Activated gamma-delta T cell treated with Interleukin-2 at 50 U/mL for 16 hours (primary cell): Measurements from ENCODE around the gene STEAP1B.
"Not testable (repeated sequence)": the region's sequence is repeated elsewhere in the genome, so short reads cannot be mapped to it uniquely, and the experiment has no call there.

Source experiments
- DNase-seq: peaks from one replicate; pipeline ENCODE4 v3.0.0-alpha.2; 2020

STEAP1B gene

DNA sequence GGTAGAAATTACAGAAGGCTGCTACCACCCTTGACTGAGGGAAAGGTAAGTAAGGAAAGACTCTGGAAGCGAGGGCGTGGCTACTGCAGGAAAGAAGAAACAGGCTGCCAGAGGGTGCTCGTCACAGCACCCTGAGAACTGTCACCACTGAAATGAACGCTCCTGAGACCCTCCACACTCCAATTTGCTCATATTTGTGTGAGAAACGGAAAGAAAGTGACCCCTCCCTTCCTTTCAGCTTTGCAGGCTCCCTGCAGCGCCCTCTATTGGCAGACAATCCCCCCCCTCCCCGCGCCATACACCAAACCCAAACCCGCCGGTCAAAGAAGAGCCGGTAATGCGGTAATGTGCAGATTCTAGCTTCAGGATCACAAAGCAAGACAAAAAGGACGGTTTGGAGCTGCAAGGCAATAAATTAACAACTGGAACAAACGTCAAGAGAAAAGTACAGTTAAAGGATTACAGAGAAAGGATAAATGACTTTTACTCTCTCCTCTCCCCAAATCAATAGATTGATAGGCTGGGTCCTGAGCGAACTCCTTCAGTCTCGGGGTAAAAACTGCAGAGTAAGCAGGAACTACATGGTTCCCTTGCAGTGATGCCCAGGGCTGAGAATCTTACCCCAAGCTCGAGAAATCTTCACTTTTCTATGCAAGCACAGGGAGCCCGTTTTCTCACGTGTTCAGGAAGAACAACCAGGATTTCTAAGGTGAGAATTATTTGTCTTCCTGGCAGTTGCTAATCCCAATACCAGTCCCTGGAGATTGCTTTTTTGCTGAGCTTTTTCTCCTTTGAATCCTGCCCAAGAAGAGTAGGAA lies 47.6 kb downstream of the STEAP1B start:
- peak; percentile 38 for DNase-seq

DNA sequence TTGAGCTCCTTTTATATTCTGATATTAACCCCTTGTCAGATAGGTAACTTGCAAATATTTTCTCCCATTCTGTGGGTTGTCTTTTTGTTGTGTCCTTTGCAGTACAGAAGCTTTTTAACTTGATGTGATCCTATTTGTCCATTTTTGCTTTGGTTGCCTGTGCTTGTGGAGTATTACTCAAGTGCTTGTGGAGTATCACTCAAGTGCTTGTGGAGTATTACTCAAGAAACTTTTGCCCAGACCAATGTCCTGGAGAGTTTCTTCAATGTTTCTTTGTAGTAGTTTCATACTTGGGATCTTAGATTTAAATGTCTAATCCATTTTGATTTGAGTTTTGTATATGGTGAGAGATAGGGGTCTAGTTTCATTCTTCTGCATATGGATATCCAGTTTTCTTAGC lies 50.0 kb downstream of the STEAP1B start:
- DNase-seq: not testable (repeated sequence)

DNA sequence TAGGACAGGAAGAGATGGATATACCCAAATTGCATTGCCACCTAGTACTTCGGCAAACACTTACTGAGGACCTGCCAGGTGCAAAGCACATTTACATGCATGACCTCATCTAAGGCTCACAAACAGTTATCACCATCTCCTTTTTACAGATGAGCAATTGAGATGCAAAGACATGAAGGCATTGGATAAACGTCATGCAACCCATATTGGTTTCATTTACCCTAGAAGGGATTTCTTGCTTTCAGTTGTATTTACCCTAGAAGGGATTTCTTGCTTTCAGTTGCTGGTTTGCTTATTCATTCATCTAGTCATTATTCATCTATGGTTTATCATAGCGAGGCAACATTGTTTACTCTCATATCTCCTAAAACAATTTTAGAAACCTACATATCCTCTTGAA lies 52.2 kb downstream of the STEAP1B start:
- no peak for DNase-seq

DNA sequence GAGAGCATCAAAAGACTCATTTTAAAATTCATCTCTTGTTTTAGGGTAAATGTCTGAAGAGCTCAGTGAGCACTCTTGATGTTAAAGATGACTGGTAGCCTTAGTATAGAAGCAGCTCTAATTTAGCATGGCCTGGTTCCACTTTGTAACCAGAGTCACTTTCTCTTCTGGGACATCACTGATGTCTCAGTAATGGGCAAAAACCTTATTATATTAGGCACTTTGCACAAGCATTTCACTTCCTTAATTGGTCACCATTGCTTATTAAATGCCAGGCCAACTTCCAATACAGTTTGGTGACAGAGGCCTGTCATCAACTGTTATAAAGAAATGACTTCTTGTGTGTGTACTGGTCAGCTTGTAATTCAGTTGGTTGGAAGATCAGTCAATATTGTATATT lies 53.0 kb downstream of the STEAP1B start:
- DNase-seq: no peak

DNA sequence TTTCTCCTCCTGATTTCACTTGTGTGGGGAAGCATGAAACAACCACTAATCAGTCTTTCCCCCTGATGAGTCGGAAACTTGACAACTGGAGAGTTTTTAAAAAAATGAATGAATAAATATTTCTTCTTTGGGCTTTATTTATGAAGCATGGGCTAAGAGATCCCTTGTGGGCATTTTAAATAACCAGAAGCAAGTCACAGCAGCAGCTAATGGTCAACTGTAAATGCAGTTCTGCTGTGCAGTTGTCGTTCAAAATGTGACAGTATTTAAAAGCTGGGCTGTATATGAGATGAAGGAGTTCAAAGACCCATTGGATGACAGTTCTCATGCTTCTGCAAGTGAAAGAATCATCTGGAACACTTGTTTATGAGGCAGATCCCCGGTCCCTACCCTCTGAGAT lies 54.1 kb downstream of the STEAP1B start:
- no peak for DNase-seq

DNA sequence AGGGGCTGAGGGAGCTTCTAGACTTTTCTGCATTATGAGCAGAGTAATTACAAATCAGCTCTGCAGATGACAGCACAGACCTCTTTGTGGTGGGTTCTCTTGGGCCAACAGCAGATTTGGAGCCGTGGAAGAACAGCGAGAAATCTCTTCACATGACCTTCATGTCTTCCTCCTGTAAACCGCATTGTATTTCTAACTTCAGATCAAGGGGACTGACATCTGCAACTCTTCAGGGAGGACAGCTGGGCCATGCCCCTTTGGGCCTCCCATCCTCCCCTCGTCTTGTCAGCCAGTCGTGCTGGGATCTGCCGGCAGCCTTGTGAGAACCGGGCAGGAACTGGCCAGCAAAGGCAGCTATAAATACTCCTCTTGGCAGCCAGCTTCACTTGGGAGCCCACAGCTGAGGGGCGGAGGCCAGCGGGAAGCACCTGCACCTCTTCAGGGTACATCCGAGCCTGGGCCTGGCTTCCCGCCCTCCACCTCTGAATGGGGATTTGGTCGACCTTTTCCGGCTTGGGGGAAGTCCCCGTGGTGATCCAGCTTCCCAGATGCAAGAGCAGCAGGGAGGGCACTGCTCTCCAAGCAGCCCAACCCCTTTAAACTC lies 54.7 kb downstream of the STEAP1B start:
- DNase-seq: no peak

DNA sequence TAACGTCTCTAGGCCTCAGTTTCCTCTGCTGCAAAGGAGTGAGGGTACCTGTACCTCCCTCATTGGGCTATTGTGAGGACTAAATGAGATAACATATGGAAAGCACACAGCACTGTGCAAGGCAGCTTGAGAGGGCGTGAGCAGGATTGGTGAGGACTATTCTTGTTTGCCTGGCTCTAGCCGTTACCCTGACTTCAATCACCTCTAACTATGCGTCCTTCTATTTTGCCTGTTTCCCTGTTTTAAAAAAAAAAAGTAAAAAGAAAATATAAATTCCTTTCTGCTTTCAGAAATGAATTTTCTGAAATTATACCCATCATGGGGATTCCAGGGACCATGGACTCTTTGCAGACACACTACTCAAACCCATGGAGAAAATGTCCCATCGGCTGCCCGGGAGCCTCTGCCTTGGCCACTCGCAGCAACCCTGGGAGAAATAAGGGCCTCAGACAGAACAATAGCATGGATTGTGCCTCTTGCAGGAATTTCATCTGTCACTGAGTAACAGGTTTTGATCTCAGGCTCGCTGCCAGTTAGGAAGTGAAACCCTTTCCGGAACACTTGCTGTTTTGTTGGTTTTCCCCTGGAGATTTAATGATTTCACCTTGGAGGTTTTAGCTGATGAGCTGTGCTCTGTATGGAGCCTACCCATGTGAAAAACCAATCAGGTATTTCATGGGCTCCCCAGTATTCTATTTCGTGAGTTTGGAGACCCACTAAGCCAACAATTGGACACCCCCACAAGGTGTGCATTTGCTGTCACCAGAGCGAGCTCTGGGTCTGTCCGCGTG lies 55.6 kb downstream of the STEAP1B start:
- DNase-seq: no peak

DNA sequence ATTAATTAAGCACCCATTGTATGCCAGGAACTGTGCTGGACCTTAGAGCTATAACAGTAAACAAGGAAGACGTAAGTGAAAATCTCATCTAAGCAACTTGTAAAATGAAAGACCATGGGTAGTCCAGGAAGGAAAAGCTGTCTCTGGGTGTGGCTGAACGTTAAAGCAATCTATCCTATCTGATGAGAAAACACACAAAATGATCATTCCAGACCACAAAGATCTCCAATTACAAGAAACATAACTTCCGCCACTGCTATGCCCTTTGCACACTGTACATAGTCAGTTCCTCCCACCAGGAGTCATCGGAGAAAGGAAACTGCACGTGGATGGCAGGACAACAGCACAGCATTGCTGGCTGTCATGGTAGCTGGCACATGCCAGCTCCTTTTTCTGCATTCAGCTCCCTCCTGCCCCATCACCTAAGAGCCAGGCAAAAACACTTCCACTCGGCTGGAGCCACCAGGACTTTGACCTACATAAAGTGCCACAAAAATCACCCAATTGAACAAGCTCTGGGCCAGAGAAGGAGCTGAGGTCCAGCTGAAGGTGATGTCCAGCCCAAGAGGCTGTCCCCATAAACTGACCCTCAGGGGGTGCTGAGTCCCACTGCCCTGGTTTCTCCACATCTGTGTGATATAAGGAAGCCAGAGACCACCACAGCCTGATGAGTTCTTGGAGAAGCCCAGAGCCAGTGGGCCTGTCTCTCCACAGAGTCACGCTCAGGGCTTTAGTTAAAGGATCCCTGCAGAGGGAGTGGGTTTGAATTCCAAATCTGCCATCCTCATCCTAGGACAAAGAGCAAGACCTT lies 56.4 kb downstream of the STEAP1B start:
- DNase-seq: no peak

DNA sequence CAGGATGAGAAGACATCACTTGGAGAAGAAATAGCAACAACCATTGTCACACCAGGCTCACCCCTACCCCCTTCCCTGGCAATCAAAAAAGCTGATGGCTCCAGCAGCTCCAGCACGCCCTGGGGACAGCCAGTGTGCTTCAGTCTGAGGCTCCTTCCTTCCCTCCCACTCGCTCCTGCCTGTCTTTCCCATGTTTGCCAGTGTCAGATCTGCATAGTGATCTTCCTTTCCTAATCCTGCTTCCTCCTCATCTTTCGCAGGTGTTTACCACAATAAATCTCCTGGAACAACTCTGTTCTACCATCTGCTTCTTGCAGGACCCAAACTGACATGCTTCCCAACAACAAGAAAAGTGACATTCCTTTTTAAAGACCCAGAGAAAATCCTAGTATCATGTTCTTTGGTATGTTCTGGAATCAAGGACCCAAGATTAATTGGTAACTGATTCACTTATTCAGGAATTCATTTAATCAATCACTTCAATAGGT lies 57.1 kb downstream of the STEAP1B start:
- no peak for DNase-seq

DNA sequence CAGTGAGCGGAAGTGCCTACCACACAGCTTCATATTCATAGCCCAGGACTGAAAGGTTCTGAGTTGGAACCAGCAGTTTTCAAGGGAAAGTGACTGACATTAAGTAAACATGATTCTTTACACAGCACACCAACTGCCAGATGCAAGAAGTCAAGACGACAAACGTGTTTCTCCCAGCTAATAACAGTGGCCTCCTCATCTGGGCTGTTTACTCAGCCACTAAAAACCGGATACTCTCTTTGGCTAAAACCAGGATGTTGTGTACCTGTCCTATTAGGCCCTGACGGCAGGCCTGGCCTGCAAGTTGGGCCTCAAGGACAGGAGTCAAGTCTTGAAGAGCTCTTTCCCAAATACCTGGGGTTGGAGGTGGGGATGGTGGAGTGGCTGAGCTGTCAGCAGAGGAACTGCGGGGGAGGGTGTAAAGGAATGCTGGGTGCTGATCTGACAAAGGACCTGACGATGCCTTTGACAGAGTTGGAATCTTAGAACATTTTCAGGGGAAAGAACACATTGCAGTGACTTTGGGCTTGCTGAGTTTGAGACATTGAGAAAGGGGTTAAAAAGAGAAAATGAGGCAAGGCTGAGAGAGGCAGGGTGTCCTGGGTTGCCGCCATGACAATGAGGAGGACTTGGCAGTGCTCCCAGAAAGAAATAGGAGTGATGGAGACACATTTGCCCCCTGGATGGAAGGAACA lies 57.7 kb downstream of the STEAP1B start:
- no peak for DNase-seq

DNA sequence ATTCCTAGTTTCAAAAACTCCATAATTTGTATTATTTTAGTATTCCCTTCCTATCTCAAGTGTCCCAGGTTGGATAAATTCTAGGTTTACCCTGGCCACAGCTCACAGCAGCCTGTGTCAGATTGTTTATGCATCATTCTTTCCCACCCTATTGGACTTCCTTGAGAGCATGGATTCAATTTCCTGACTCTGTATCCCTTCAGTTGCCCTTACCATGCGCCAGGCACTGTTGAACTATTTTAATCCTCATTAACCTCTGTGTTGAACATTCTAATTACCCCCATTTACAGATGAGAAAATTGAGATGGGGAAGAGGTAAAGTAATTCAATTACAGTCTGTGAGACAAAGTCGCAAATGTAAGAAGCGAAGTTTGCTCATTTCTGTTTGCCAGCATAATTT lies 58.8 kb downstream of the STEAP1B start:
- DNase-seq: no peak

DNA sequence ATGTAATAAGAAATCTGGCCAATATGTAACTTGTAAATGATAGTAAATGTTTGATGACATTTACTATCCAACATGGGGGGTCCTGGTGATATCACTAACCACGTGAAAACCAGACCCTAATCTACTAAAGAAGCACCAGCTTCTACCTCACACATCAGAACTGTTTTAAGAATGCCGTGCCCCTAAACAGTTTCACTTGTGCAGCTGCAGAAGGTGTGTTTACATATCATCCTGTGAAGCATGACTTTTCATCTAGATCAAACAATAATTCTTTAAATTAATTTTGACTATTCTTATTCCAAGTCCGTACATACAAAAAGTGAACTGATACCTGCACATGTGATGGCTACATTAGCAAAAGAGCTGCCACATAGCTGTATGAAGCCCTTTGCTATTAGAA lies 61.0 kb downstream of the STEAP1B start:
- no peak for DNase-seq

DNA sequence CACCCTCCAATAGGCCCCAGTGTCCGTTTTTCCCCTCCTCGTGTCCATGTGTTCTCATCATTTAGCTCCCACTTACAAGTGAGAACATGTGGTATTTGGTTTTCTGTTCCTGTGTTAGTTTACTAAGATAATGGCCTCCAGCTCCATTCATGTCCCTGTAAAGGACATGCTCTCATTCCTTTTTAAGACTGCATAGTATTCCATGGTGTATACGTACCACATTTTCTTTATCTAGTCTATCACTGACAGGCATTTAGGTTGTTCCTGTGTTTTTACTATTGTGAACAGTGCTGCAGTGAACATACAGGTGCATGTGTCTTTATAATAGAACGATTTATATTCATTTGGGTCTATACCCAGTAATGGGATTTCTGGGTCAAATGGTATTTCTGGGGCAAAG lies 63.4 kb downstream of the STEAP1B start:
- not testable (repeated sequence) for DNase-seq

DNA sequence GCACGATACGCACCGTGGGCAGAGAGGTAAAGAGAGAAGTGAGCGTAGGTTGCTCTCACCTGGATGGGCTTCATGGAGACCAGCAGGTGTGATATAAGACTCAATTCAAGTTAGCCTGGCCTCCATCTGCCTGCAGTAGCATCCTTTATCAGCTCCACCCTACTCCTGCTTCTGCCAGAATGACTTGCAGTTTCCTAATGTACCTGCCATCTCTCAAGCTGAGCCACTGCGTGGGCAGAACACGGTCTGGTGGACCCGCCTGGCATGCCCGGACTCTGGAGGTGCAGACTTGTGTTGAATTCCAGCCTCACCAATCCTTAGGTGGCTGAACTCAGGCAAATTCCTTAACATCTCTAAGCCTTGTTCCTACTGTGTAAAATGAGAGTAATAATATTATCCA lies 64.3 kb downstream of the STEAP1B start:
- DNase-seq: no peak

DNA sequence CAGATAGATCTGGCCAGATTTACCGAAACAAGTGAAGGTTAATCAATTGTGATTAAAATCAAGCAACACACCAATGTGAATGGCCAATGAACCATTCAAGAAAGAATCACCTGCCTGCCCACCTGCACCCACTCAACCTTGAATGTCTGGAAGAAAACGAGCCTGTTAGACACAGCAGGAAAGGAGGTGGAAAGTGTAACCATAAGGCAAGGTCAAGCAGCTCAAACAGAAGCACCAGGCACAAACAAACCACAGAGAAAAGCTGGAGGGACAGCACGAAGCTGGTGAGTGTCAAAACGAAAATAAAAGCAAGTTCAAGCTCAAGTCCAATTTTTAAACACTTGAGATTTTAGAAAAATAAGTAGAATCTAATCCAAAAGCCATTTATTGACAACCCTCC lies 64.9 kb downstream of the STEAP1B start:
- no peak for DNase-seq

DNA sequence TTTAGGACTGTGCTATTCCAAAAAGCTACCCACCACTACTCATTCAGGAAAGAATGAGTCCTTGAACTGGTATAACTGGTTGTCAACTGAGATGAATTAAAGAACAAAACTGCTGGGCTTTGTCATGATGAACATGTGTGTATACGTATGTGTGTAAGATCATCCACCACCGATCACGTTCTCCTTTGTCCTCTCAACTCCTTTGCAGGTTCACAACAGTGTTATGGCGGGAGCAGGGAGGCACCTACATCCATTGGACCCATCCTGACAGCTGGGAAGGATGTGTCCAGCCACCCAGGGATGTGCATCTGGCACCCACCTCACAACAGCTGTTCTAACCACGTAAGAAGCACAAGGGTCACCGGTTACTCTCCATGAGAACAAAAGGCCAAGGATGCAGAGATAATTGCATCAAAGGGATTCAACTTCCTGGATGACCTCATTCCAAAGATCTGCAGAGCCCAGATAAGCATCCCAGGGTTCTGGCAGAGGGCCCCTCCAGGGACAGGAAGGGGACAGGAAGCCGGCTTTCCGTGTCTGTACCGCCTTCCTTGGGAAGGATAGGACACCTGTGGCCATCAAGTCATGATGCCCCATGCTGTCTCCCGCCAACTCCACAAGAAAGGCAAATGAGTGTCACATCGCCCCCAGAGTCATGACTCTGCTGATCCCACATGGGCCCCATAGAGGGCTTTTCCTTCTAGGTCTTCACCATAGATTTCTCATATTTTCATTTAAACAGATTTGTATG lies 66.1 kb downstream of the STEAP1B start:
- DNase-seq: no peak

DNA sequence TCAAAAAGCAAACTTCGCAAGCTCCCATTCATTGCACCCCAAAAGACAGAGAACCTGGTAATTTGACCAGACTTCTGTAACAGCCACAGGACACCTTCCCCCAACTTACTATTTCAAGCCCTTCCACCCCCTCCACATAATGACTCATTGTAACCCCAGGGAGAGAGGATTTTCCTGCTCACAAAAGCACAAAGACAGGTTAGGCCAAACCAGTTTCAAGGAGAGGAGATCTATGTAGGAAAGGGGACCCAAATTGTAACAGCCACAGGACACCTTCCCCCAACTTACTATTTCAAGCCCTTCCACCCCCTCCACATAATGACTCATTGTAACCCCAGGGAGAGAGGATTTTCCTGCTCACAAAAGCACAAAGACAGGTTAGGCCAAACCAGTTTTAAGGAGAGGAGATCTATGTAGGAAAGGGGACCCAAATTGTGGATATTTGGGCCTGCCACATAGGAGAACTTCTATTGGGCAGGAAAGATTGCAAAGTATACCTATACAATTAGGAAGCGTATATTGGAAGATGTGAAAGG lies 66.8 kb downstream of the STEAP1B start:
- not testable (repeated sequence) for DNase-seq

DNA sequence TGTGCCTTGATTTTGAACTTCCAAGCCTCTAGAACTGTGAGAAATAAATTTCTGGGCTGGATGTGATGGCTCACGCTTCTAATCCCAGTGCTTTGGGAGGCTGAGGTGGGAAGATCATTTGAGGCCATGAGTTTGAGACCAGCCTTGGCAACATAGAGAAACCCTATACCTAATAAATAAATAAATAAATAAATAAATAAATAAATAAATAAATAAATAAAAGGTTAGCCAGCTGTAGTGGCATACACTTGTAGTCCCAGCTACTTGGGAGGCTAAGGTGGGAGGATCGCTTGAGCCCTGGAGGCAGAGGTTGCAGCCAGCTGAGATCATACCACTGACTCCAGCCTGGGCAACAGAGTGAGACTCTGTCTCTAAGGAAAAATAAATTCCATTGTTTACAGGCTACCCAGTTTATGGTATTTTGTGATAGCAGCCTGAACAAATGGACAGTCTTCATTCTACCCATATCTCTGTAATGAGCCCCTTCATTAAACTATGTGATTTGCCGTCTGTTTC lies 67.7 kb downstream of the STEAP1B start:
- DNase-seq: no peak

DNA sequence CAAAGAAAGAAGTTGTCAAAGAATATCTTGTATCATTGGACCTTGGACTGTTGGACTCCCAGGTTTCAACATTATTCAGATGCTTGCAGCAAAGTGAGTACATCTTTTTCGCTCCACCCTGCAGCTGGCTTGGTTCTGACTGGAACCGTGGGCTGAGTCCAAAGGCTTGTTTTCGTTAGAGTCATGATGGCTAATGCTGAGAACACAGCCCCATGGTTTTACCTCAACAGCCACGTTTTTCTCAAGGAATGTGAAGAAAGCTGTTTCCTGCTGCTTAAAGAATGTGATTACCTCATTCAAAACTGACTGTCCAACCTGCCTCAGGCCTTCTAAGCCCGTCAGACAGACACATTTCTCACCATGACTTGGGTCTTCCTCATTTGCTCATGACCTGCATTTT lies 69.5 kb downstream of the STEAP1B start:
- DNase-seq: no peak

DNA sequence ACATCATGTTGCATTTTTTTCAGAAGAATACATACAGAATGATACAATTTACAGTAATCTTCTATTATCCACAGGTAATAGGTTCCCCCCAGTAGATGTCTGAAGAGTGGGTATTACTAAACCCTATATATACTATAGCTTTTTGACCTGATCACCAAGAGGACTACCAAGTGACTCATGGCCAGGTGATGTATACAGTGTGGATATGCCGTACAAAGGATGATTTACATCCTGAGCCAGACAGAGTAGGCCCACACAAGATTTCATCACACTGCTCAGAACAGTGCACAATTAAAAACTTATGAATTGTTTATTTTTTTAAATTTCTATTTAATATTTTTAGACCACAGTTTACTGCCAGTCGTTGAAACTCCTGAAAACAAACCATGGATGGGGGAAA lies 70.6 kb downstream of the STEAP1B start:
- DNase-seq: no peak

DNA sequence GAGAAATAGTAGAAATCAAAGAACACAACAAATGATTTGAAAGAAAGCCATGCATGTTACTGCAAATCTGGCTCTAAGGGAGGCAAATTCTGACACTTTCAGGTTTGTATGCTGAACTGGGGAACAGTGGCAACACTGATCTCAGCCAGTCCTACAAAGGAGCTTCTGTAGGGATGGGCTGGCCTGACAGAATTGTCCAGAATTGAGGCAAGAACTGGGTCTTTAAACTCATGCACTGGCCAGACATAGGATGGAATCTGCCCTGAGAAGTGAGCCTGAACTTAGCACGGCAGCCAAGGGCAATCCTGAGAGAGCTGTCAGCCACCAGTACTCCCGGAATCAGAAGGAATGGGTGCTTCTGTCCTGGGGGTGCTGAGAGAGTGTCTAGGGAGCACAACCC lies 72.1 kb downstream of the STEAP1B start:
- no peak for DNase-seq
